ENCODE results near the gene BEGAIN. TPM values are rescaled to one million over a fixed set of nuclear protein-coding genes. Genes with fewer than 3 reads are reported as not detected.

Gene BEGAIN
- total RNA-seq, 1 donor from 2014 or later, result 3.4 TPM

DNA sequence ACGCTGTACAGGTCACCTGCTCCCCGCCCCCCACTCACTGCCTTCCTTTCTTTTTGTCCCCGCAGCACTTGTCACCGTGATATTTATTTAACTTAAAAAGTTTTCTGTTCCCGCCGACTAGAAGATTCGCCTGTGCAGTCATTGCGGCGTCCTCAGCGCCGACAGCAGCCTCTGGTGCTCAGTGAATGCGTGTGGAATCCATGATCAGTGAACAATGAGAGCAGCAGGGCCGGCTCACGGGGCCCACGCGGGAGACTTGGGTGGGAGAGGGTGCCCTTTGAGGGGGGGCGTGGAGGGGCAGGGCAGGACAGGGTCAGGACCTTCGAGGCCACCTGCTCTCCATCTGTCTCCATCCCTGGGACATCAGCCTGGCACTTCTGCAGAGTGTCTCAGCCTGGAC lies 24.5 kb downstream of the BEGAIN start:
- no peak for DNase-seq (ENCODE audit: low spot score)
- H3K27ac Mint-ChIP-seq, result no peak overlapping the region
- H3K4me1 Mint-ChIP-seq (ENCODE audit: low read depth), result peaks cover 3% of the 10 kb centered on the region
- H3K27me3 Mint-ChIP-seq (ENCODE audit: low read depth), result peaks cover 17% of the 10 kb centered on the region
- H3K4me3 Mint-ChIP-seq (ENCODE audit: low read depth), result no peak overlapping the region
- H3K36me3 Mint-ChIP-seq (ENCODE audit: low read depth), result no peaks in the 10 kb centered on the region
- intact Hi-C loops (cut with micrococcal nuclease), result no loop called here
- no peaks in the 10 kb centered on the region for H3K9me3 Mint-ChIP-seq

GRCh38 chr14:100561005-100561404 lies 26.2 kb downstream of the BEGAIN start:
- intact Hi-C loops (cut with micrococcal nuclease), result no loop called here
- Mint-ChIP-seq H3K4me3 (ENCODE audit: low read depth) (no peak overlapping the region), H3K27ac (no peak overlapping the region), H3K27me3 (ENCODE audit: low read depth) (peaks cover 11% of the 10 kb centered on the region), H3K9me3 (no peaks in the 10 kb centered on the region), H3K4me1 (ENCODE audit: low read depth) (peaks cover 5% of the 10 kb centered on the region), H3K36me3 (ENCODE audit: low read depth) (no peaks in the 10 kb centered on the region)
- DNase-seq (ENCODE audit: low spot score), result no peak

DNA sequence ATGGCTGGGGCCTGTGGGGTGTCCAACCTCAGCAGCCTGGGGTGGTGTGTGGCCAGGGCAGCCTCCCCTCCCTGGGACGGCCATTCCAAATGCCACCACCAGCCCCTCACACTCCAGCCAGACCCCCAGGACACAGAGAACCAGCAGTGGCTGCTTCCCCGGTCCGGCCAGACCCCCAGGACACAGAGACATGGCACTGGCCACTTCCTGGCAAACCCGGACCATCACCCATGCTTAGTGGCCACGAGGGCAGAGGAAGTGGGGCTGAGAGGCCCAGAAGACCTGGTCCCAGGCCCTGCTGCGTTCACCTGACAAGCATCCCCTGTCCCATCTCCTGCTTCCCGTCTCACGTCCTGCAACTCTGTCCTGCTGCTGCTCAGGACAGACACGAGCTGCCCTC lies 26.7 kb downstream of the BEGAIN start:
- no peaks in the 10 kb centered on the region for H3K9me3 Mint-ChIP-seq
- no peak overlapping the region for H3K27ac Mint-ChIP-seq
- H3K4me3 Mint-ChIP-seq (ENCODE audit: low read depth), result no peak overlapping the region
- peaks cover 6% of the 10 kb centered on the region for H3K27me3 Mint-ChIP-seq (ENCODE audit: low read depth)
- DNase-seq (ENCODE audit: low spot score), result no peak
- intact Hi-C loops (cut with micrococcal nuclease), result no loop called here
- H3K36me3 Mint-ChIP-seq (ENCODE audit: low read depth), result no peaks in the 10 kb centered on the region
- peaks cover 5% of the 10 kb centered on the region for H3K4me1 Mint-ChIP-seq (ENCODE audit: low read depth)

DNA sequence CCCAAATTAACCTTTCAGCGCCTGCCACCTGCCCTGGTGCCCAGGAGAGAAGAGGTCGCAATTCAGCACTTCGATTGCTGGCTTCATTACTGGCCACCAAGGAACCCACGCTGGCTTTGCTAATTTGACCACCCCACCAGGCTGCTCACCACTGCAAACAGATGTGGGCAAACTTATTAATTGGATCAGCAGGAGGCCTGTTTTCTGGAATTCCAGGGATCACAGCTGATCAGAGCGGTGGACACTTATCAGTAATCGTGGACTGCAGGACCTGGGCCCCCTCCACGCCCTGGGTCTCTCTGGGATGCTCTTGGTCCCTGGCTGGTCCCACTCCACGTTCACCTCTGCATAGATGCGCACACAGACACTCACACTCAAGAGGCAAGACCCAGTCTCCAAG lies 27.8 kb downstream of the BEGAIN start:
- Mint-ChIP-seq H3K36me3 (ENCODE audit: low read depth) (no peaks in the 10 kb centered on the region), H3K27ac (no peak overlapping the region), H3K4me3 (ENCODE audit: low read depth) (no peak overlapping the region), H3K9me3 (no peaks in the 10 kb centered on the region), H3K4me1 (ENCODE audit: low read depth) (peaks cover 5% of the 10 kb centered on the region), H3K27me3 (ENCODE audit: low read depth) (no peaks in the 10 kb centered on the region)
- no peak for DNase-seq (ENCODE audit: low spot score)
- intact Hi-C loops (cut with micrococcal nuclease), result no loop called here

DNA sequence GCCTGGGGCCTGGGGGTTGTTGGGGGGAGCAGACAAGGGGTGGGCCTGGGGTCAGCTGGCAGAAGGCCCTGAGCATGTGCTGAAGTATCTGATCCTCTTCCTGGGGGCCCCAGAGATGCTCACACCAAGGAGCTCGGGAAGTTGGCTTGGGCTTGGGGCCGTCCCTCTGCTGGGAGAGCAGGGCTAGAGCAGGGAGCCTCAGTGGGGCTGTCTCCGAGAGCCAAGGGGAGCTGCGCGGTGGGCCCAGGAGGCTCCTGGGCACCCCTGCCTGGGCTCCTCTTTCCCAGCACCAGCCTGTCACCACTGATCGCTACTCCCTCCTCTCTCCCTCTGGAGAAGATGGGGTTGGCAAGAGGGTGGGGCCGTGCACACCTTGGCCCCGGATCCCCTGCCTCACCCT lies 28.3 kb downstream of the BEGAIN start:
- Mint-ChIP-seq H3K27me3 (ENCODE audit: low read depth) (no peaks in the 10 kb centered on the region), H3K4me3 (ENCODE audit: low read depth) (no peak overlapping the region), H3K27ac (no peak overlapping the region), H3K9me3 (no peaks in the 10 kb centered on the region), H3K36me3 (ENCODE audit: low read depth) (no peaks in the 10 kb centered on the region), H3K4me1 (ENCODE audit: low read depth) (peaks cover 5% of the 10 kb centered on the region)
- intact Hi-C loops (cut with micrococcal nuclease), result no loop called here
- no peak for DNase-seq (ENCODE audit: low spot score)

GRCh38 chr14:100558226-100558625 lies 29.0 kb downstream of the BEGAIN start:
- H3K36me3 Mint-ChIP-seq (ENCODE audit: low read depth), result no peaks in the 10 kb centered on the region
- no peaks in the 10 kb centered on the region for H3K27me3 Mint-ChIP-seq (ENCODE audit: low read depth)
- intact Hi-C loops (cut with micrococcal nuclease), result no loop called here
- H3K4me1 Mint-ChIP-seq (ENCODE audit: low read depth), result peaks cover 5% of the 10 kb centered on the region
- no peak overlapping the region for H3K4me3 Mint-ChIP-seq (ENCODE audit: low read depth)
- H3K27ac Mint-ChIP-seq, result no peak overlapping the region
- no peaks in the 10 kb centered on the region for H3K9me3 Mint-ChIP-seq
- no peak for DNase-seq (ENCODE audit: low spot score)

- H3K9me3 Mint-ChIP-seq, result no peaks in the 10 kb centered on the region
- peaks cover 5% of the 10 kb centered on the region for H3K4me1 Mint-ChIP-seq (ENCODE audit: low read depth)
- intact Hi-C loops (cut with micrococcal nuclease), result no loop called here
- no peaks in the 10 kb centered on the region for H3K27me3 Mint-ChIP-seq (ENCODE audit: low read depth)
- no peak overlapping the region for H3K4me3 Mint-ChIP-seq (ENCODE audit: low read depth)
- H3K36me3 Mint-ChIP-seq (ENCODE audit: low read depth), result no peaks in the 10 kb centered on the region
- DNase-seq (ENCODE audit: low spot score), result no peak
- no peak overlapping the region for H3K27ac Mint-ChIP-seq
Measured at GRCh38 chr14:100557658-100558057, 29.6 kb downstream of the BEGAIN start.

DNA sequence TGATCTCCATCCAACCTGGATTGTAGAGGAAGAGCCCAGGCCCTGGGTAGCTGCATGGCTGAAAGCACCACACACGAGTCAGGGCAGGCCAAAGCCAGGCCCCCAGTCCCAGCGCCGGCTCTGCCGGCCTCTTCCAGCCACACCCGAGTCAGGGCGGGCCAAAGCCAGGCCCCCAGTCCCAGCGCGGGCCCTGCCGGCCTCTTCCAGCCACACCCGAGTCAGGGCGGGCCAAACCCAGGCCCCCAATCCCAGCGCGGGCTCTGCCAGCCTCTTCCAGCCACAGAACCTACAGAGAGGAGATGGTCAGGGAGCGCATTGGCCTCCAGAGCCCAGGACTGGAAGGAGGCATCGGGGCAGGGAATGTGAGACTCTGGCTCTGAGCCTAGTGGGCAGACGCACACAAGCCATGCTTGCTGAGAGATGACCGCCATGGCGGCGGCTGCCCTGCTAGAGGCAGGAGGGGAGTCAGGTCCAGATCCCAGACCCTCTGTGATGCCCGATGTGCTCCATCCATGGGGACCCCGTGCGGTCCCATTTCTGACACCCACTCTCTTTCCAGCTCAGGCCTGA lies 30.2 kb downstream of the BEGAIN start:
- Mint-ChIP-seq H3K36me3 (ENCODE audit: low read depth) (no peaks in the 10 kb centered on the region), H3K4me1 (ENCODE audit: low read depth) (peaks cover 5% of the 10 kb centered on the region), H3K27ac (no peak overlapping the region), H3K4me3 (ENCODE audit: low read depth) (no peak overlapping the region), H3K9me3 (no peaks in the 10 kb centered on the region), H3K27me3 (ENCODE audit: low read depth) (no peaks in the 10 kb centered on the region)
- DNase-seq (ENCODE audit: low spot score), result no peak
- intact Hi-C loops (cut with micrococcal nuclease), result no loop called here

DNA sequence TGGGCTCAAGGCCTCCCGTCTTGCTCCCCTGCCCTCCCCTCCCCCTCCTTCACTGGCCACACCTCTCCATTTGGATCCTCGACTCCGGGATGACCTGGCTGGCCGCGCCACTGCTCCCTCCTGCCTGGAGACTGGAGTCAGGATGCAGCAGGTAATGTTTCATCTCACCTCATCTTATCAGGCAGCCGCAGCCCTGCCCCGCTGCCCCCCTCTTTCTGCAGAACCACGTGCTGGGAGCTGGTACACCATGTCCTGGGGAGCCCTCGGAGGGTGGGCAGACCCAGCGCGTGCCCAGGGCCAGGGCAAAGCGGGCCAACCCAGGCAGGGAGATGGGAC lies 31.1 kb downstream of the BEGAIN start:
- no peaks in the 10 kb centered on the region for H3K27me3 Mint-ChIP-seq (ENCODE audit: low read depth)
- intact Hi-C loops (cut with micrococcal nuclease), result no loop called here
- no peak for DNase-seq (ENCODE audit: low spot score)
- no peaks in the 10 kb centered on the region for H3K9me3 Mint-ChIP-seq
- H3K36me3 Mint-ChIP-seq (ENCODE audit: low read depth), result no peaks in the 10 kb centered on the region
- H3K4me3 Mint-ChIP-seq (ENCODE audit: low read depth), result no peak overlapping the region
- no peak overlapping the region for H3K27ac Mint-ChIP-seq
- peaks cover 5% of the 10 kb centered on the region for H3K4me1 Mint-ChIP-seq (ENCODE audit: low read depth)

GRCh38 chr14:100555436-100556139 lies 31.6 kb downstream of the BEGAIN start:
- no peak overlapping the region for H3K4me3 Mint-ChIP-seq (ENCODE audit: low read depth)
- intact Hi-C loops (cut with micrococcal nuclease), result no loop called here
- H3K27me3 Mint-ChIP-seq (ENCODE audit: low read depth), result no peaks in the 10 kb centered on the region
- no peak overlapping the region for H3K27ac Mint-ChIP-seq
- DNase-seq (ENCODE audit: low spot score), result no peak
- H3K4me1 Mint-ChIP-seq (ENCODE audit: low read depth), result peaks cover 5% of the 10 kb centered on the region
- H3K9me3 Mint-ChIP-seq, result no peaks in the 10 kb centered on the region
- H3K36me3 Mint-ChIP-seq (ENCODE audit: low read depth), result no peaks in the 10 kb centered on the region

DNA sequence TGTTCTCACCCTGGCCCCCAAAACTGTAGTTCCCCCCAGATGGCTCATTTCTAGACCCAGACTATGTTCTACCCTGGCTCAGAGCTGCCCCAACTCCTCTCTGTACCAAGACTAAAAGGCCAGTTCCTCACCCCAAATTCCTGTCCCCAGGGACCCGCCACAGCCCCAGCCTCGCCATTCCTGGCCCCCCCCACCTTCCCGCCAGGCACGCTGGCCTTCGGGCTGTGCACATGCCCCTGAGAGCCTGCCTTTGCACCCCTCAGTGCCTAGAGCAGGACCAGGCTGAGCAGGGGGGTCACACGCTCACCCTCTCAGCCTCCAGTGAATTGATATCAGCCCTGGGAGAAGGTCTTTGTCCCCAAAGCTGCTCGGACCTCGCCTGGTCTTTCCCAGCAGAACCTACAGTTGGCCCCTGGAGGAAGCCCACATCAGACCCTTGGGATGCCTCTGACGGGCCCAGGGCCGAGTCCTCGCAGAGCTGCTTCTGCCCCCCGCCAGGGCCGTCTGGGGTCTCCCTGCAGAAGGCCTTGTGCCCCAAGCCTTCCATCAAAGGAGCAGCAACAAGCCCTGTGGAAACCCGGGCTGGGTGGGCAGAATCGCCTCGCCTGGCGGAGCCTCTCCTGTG lies 32.4 kb downstream of the BEGAIN start:
- H3K9me3 Mint-ChIP-seq, result no peaks in the 10 kb centered on the region

DNA sequence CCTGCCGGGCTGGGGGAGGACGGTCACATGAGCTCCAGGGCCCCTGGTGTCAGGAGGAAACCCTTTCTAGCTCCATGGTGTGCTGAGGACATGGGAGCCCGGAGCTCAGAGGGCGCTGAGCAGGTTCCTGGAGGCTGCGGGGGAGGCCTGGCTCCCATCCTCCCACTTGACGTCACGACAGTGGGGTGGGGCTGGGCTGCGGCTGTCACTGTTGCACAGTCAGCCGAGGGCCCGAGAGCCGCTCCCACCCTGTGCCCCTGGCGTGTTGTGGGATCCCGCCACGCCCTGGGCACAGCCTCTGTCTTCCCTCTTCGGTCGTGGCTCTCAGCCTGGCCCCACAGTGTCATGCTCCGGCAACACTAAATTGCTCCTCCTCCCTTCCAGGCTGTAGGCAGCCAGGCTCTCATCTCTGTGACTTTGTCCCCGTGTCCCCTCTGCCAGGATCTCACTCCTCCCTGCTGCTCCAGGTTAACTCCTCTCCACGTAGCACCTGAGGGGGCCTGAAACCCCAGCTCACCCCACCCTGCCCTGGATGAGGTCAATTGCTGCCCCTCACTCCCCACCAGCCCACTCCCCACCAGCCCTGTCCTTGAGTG lies 33.0 kb downstream of the BEGAIN start:
- no peaks in the 10 kb centered on the region for H3K27me3 Mint-ChIP-seq (ENCODE audit: low read depth)
- H3K4me1 Mint-ChIP-seq (ENCODE audit: low read depth), result peaks cover 5% of the 10 kb centered on the region
- H3K36me3 Mint-ChIP-seq (ENCODE audit: low read depth), result no peaks in the 10 kb centered on the region
- no peak for DNase-seq (ENCODE audit: low spot score)
- no peaks in the 10 kb centered on the region for H3K9me3 Mint-ChIP-seq
- H3K4me3 Mint-ChIP-seq (ENCODE audit: low read depth), result no peak overlapping the region
- intact Hi-C loops (cut with micrococcal nuclease), result no loop called here
- no peak overlapping the region for H3K27ac Mint-ChIP-seq

More for the DNA sequence above, 32.4 kb downstream of the BEGAIN start:
- no peak for DNase-seq (ENCODE audit: low spot score)
- intact Hi-C loops (cut with micrococcal nuclease), result no loop called here
- Mint-ChIP-seq H3K27me3 (ENCODE audit: low read depth) (no peaks in the 10 kb centered on the region), H3K4me1 (ENCODE audit: low read depth) (peaks cover 5% of the 10 kb centered on the region), H3K27ac (no peak overlapping the region), H3K4me3 (ENCODE audit: low read depth) (no peak overlapping the region), H3K36me3 (ENCODE audit: low read depth) (no peaks in the 10 kb centered on the region)

GRCh38 chr14:100553471-100553870 lies 33.7 kb downstream of the BEGAIN start:
- Mint-ChIP-seq H3K4me3 (ENCODE audit: low read depth) (no peak overlapping the region), H3K36me3 (ENCODE audit: low read depth) (no peaks in the 10 kb centered on the region), H3K4me1 (ENCODE audit: low read depth) (peaks cover 5% of the 10 kb centered on the region), H3K27ac (no peak overlapping the region), H3K27me3 (ENCODE audit: low read depth) (no peaks in the 10 kb centered on the region), H3K9me3 (no peaks in the 10 kb centered on the region)
- DNase-seq (ENCODE audit: low spot score), result no peak
- intact Hi-C loops (cut with micrococcal nuclease), result no loop called here
